Measurements from ENCODE around the gene SERPINI1.

Gene SERPINI1

GRCh38 chr3:167843886-167844285 is 108.4 kb downstream of the SERPINI1 start:
- no peak overlapping the region for H3K4me3 ChIP-seq (ENCODE audit: low read depth, low read length)
- in situ Hi-C loops (cut with HindIII; ENCODE audit: low sequenced_read_pairs), result no loop called here
- TF ChIP-seq CTCF (IDR thresholded peaks at IDR 0.05; ENCODE audit: low read depth, low read length, missing control alignments), result no peak
- no peak for DNase-seq (ENCODE audit: low read depth)

GRCh38 chr3:167844528-167844927 is 109.0 kb downstream of the SERPINI1 start:
- H3K4me3 ChIP-seq (ENCODE audit: low read depth, low read length), result no peak overlapping the region
- in situ Hi-C loops (cut with HindIII; ENCODE audit: low sequenced_read_pairs), result no loop called here
- no peak for DNase-seq (ENCODE audit: low read depth)

GRCh38 chr3:167851171-167851570 is 115.7 kb downstream of the SERPINI1 start:
- in situ Hi-C loops (cut with HindIII; ENCODE audit: low sequenced_read_pairs), result no loop called here
- TF ChIP-seq CTCF (IDR thresholded peaks at IDR 0.05; ENCODE audit: low read depth, low read length, missing control alignments), result no peak
- DNase-seq (ENCODE audit: low read depth), result no peak
- no peak overlapping the region for H3K4me3 ChIP-seq (ENCODE audit: low read depth, low read length)

More at GRCh38 chr3:167844528-167844927, 109.0 kb downstream of the SERPINI1 start:
- TF ChIP-seq CTCF (IDR thresholded peaks at IDR 0.05; ENCODE audit: low read depth, low read length, missing control alignments), result no peak

- DNase-seq (ENCODE audit: low read depth), result no peak
- no peak overlapping the region for H3K4me3 ChIP-seq (ENCODE audit: low read depth, low read length)
- no peak for TF ChIP-seq CTCF (IDR thresholded peaks at IDR 0.05; ENCODE audit: low read depth, low read length, missing control alignments)
- in situ Hi-C loops (cut with HindIII; ENCODE audit: low sequenced_read_pairs), result no loop called here
Observed at GRCh38 chr3:167851749-167852148, 116.2 kb downstream of the SERPINI1 start.

- in situ Hi-C loops (cut with HindIII; ENCODE audit: low sequenced_read_pairs), result no loop called here
- DNase-seq (ENCODE audit: low read depth), result no peak
- no peak overlapping the region for H3K4me3 ChIP-seq (ENCODE audit: low read depth, low read length)
- no peak for TF ChIP-seq CTCF (IDR thresholded peaks at IDR 0.05; ENCODE audit: low read depth, low read length, missing control alignments)
Observed at GRCh38 chr3:167852216-167852615, 116.7 kb downstream of the SERPINI1 start.

GRCh38 chr3:167854063-167854462 is 118.5 kb downstream of the SERPINI1 start:
- in situ Hi-C loops (cut with HindIII; ENCODE audit: low sequenced_read_pairs), result no loop called here
- H3K4me3 ChIP-seq (ENCODE audit: low read depth, low read length), result no peak overlapping the region
- no peak for TF ChIP-seq CTCF (IDR thresholded peaks at IDR 0.05; ENCODE audit: low read depth, low read length, missing control alignments)
- no peak for DNase-seq (ENCODE audit: low read depth)

GRCh38 chr3:167854846-167855245 is 119.3 kb downstream of the SERPINI1 start:
- H3K4me3 ChIP-seq (ENCODE audit: low read depth, low read length), result no peak overlapping the region
- in situ Hi-C loops (cut with HindIII; ENCODE audit: low sequenced_read_pairs), result no loop called here
- no peak for DNase-seq (ENCODE audit: low read depth)
- TF ChIP-seq CTCF (IDR thresholded peaks at IDR 0.05; ENCODE audit: low read depth, low read length, missing control alignments), result no peak
